K562 (cell line): ENCODE data around the gene ARMC8. TPM values are rescaled to one million over a fixed set of nuclear protein-coding genes. Genes with fewer than 3 reads are reported as not detected.

Experiments
- DIDO1 ChIP-seq: fragments of 450-650 bp; IDR thresholded peaks from 2 replicates; pipeline ENCODE4 v1.6.1; 2016; ENCODE audit warnings: low read depth, missing biosample characterization, missing genetic modification characterization
- MGA ChIP-seq: fragments of 450-650 bp; IDR thresholded peaks from 2 replicates; pipeline ENCODE4 v1.6.1; 2016; ENCODE audit warnings: mild to moderate bottlenecking, moderate library complexity
- RHOXF2B ChIP-seq: fragments of 250-450 bp; sonication (Bioruptor Pico); conservative IDR thresholded peaks from 2 replicates; pipeline ENCODE4 v1.5.1; 2021
- ZNF609 ChIP-seq: sonication (generic); formaldehyde crosslinking; IDR thresholded peaks from 2 replicates; pipeline ENCODE4 v1.8.1; 2023; ENCODE audit warnings: missing genetic modification reagents, mild to moderate bottlenecking, borderline replicate concordance
- polyA plus RNA-seq, 8 experiments: library from polyadenylated mRNA; depleted of rRNA in 4 of 8; stranded (reverse) in 5 of 8; unstranded in 3 of 8; fragments of >200 nt; fragmentation: Nextera tagmentation in 2 of 8; fragmentation: Illumina TruSeq in 1 of 8; extraction: Ambion mirVana in 2 of 8; extraction: Trizol in 1 of 8; gene quantifications; 2 replicates each; pipeline versions ENCODE4 v1.2.1 to v1.2.3, GENCODE V29; 2011 to 2014; ENCODE audit warnings: inconsistent platforms in 1 of 8, missing spikeins in 1 of 8
- total RNA-seq, 7 experiments: library from RNA; depleted of rRNA in 6 of 7; stranded (reverse); fragments of >200 nt in 6 of 7; fragmentation: Illumina TruSeq in 2 of 7; extraction: Trizol in 2 of 7; gene quantifications; 2 replicates each; pipeline versions ENCODE4 v1.2.1 to v1.2.3, GENCODE V29; 2011 to 2021; ENCODE audit warnings: low replicate concordance in 1 of 7
- TF ChIP-seq, protein P1 (sequence below): fragments of 250-450 bp; sonication (Bioruptor Pico); IDR thresholded peaks from 2 replicates; pipeline ENCODE4 v1.9.0; 2021; ENCODE audit warnings: mild to moderate bottlenecking, inconsistent platforms

Gene ARMC8
- total and polyA plus RNA-seq, 9 of the 15 experiments (the other 6 are each of a cell fraction or from before 2014, with no cell fraction given) = 22.4 to 76.1 (median 37.3) TPM

- TF ChIP-seq DIDO1 (tag) (0 out of 2 replicates have a peak, but pooled peaks have one; percentile 45), MGA (peak; percentile 58; the same call in 1 of the 2 replicates), RHOXF2B (CRISPR knock-in tag) (no peak), ZNF609 (CRISPR knock-in tag) (no peak)
- TF ChIP-seq, protein P1, sequence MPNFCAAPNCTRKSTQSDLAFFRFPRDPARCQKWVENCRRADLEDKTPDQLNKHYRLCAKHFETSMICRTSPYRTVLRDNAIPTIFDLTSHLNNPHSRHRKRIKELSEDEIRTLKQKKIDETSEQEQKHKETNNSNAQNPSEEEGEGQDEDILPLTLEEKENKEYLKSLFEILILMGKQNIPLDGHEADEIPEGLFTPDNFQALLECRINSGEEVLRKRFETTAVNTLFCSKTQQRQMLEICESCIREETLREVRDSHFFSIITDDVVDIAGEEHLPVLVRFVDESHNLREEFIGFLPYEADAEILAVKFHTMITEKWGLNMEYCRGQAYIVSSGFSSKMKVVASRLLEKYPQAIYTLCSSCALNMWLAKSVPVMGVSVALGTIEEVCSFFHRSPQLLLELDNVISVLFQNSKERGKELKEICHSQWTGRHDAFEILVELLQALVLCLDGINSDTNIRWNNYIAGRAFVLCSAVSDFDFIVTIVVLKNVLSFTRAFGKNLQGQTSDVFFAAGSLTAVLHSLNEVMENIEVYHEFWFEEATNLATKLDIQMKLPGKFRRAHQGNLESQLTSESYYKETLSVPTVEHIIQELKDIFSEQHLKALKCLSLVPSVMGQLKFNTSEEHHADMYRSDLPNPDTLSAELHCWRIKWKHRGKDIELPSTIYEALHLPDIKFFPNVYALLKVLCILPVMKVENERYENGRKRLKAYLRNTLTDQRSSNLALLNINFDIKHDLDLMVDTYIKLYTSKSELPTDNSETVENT = no peak
Observed at GRCh38 chr3:138174421-138175131, 12.5 kb upstream of the ARMC8 start, which contains the start of gene DBR1 (continued).
